Measurements from ENCODE around the gene TSPOAP1.

The TSPOAP1 gene

GRCh38 chr17:58323366-58324055, 5.1 kb downstream of the TSPOAP1 start:
- Histone ChIP-seq H3K4me2 (ENCODE audit: low read depth, low read length, poor library complexity, severe bottlenecking) (no peak overlapping the region), H2AFZ (ENCODE audit: low read depth, low read length, severe bottlenecking) (no peak overlapping the region), H3K27me3 (ENCODE audit: low read length) (no peaks in the 10 kb centered on the region), H3K4me3 (ENCODE audit: insufficient read depth, low read length, poor library complexity, severe bottlenecking) (no peak overlapping the region), H3K9me2 (replicated peaks; ENCODE audit: insufficient read depth, low read length) (no peaks in the 10 kb centered on the region), H3K36me3 (ENCODE audit: low read length) (no peaks in the 10 kb centered on the region), H3K9ac (ENCODE audit: low read length) (no peak overlapping the region), H3K79me2 (ENCODE audit: insufficient read depth, low read length) (no peaks in the 10 kb centered on the region), H3F3A (ENCODE audit: insufficient read depth) (peaks cover 17% of the 10 kb centered on the region; the same call in 1 of the 2 replicates), H3K9me3 (ENCODE audit: insufficient read depth, low read length) (no peaks in the 10 kb centered on the region), H4K20me1 (ENCODE audit: low read depth, low read length) (no peaks in the 10 kb centered on the region), H3K27ac (ENCODE audit: low read depth, low read length) (no peak overlapping the region)
- no peak for TF ChIP-seq EZH2phosphoT487 (conservative IDR thresholded peaks at IDR 0.05; ENCODE audit: low read length)
- TF ChIP-seq, protein P1, sequence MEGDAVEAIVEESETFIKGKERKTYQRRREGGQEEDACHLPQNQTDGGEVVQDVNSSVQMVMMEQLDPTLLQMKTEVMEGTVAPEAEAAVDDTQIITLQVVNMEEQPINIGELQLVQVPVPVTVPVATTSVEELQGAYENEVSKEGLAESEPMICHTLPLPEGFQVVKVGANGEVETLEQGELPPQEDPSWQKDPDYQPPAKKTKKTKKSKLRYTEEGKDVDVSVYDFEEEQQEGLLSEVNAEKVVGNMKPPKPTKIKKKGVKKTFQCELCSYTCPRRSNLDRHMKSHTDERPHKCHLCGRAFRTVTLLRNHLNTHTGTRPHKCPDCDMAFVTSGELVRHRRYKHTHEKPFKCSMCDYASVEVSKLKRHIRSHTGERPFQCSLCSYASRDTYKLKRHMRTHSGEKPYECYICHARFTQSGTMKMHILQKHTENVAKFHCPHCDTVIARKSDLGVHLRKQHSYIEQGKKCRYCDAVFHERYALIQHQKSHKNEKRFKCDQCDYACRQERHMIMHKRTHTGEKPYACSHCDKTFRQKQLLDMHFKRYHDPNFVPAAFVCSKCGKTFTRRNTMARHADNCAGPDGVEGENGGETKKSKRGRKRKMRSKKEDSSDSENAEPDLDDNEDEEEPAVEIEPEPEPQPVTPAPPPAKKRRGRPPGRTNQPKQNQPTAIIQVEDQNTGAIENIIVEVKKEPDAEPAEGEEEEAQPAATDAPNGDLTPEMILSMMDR (IDR thresholded peaks at IDR 0.05; ENCODE audit: insufficient read depth, low read length, poor library complexity, severe bottlenecking) = no peak

GRCh38 chr17:58322581-58323185, 5.9 kb downstream of the TSPOAP1 start:
- Histone ChIP-seq H3K27me3 (ENCODE audit: low read length) (no peaks in the 10 kb centered on the region), H4K20me1 (ENCODE audit: low read depth, low read length) (no peaks in the 10 kb centered on the region), H3F3A (ENCODE audit: insufficient read depth) (peaks cover 9% of the 10 kb centered on the region; the same call in 1 of the 2 replicates), H3K4me2 (ENCODE audit: low read depth, low read length, poor library complexity, severe bottlenecking) (no peak overlapping the region), H3K27ac (ENCODE audit: low read depth, low read length) (no peak overlapping the region), H3K36me3 (ENCODE audit: low read length) (no peaks in the 10 kb centered on the region), H3K4me3 (ENCODE audit: insufficient read depth, low read length, poor library complexity, severe bottlenecking) (no peak overlapping the region), H3K9ac (ENCODE audit: low read length) (no peak overlapping the region), H3K9me2 (replicated peaks; ENCODE audit: insufficient read depth, low read length) (no peaks in the 10 kb centered on the region), H3K79me2 (ENCODE audit: insufficient read depth, low read length) (no peaks in the 10 kb centered on the region), H3K9me3 (ENCODE audit: insufficient read depth, low read length) (no peaks in the 10 kb centered on the region), H2AFZ (ENCODE audit: low read depth, low read length, severe bottlenecking) (no peak overlapping the region)
- no peak for TF ChIP-seq EZH2phosphoT487 (conservative IDR thresholded peaks at IDR 0.05; ENCODE audit: low read length)
- TF ChIP-seq, protein P1 (IDR thresholded peaks at IDR 0.05; ENCODE audit: insufficient read depth, low read length, poor library complexity, severe bottlenecking) = no peak

GRCh38 chr17:58321571-58322525, 6.7 kb downstream of the TSPOAP1 start:
- no peak overlapping the region for H3K4me2 ChIP-seq (ENCODE audit: low read depth, low read length, poor library complexity, severe bottlenecking)
- H3K9ac ChIP-seq (ENCODE audit: low read length) = no peak overlapping the region
- H2AFZ ChIP-seq (ENCODE audit: low read depth, low read length, severe bottlenecking) = no peak overlapping the region
- H4K20me1 ChIP-seq (ENCODE audit: low read depth, low read length) = no peaks in the 10 kb centered on the region
- TF ChIP-seq, protein P1 (IDR thresholded peaks at IDR 0.05; ENCODE audit: insufficient read depth, low read length, poor library complexity, severe bottlenecking) = no peak
- TF ChIP-seq EZH2phosphoT487 (conservative IDR thresholded peaks at IDR 0.05; ENCODE audit: low read length) = no peak
- H3K9me3 ChIP-seq (ENCODE audit: insufficient read depth, low read length) = no peaks in the 10 kb centered on the region
- no peaks in the 10 kb centered on the region for H3K79me2 ChIP-seq (ENCODE audit: insufficient read depth, low read length)
- no peaks in the 10 kb centered on the region for H3K36me3 ChIP-seq (ENCODE audit: low read length)
- peaks cover 5% of the 10 kb centered on the region; the same call in 1 of the 2 replicates for H3F3A ChIP-seq (ENCODE audit: insufficient read depth)
- H3K27me3 ChIP-seq (ENCODE audit: low read length) = no peaks in the 10 kb centered on the region
- H3K27ac ChIP-seq (ENCODE audit: low read depth, low read length) = no peak overlapping the region
- no peak overlapping the region for H3K4me3 ChIP-seq (ENCODE audit: insufficient read depth, low read length, poor library complexity, severe bottlenecking)
- H3K9me2 ChIP-seq (replicated peaks; ENCODE audit: insufficient read depth, low read length) = no peaks in the 10 kb centered on the region
